ENCODE data around the gene FAM136A. TPM values are rescaled to one million over a fixed set of nuclear protein-coding genes. Genes with fewer than 3 reads are reported as not detected.

FAM136A gene
- total and polyA plus RNA-seq, 2 of the 13 experiments (the other 11 are each of a cell fraction or from before 2014, with no cell fraction given): 77.8 to 126 TPM

GRCh38 chr2:70340075-70340474 is 38.2 kb upstream of the FAM136A start (continued):
- no peak for TF ChIP-seq ZNF609 (CRISPR knock-in tag; IDR thresholded peaks at IDR 0.05; ENCODE audit: borderline replicate concordance)

- Histone ChIP-seq H3K36me3 (replicated peaks in 1 of 2; ENCODE audit: control insufficient read depth in 1 of 2, insufficient read depth in 2 of 2, low read length in 2 of 2) (no peaks in the 10 kb centered on the region), H3K9me3 (ENCODE audit: low read length) (no peaks in the 10 kb centered on the region), H3K27ac (ENCODE audit: extremely low read length, insufficient read depth, low read length) (no peak overlapping the region), H3K4me1 (ENCODE audit: insufficient read depth, low read length) (peaks cover 7% of the 10 kb centered on the region), H4K20me1 (ENCODE audit: insufficient read depth, low read length) (0 out of 2 replicates have a peak, but pooled peaks cover 3% of the 10 kb centered on the region), H2AFZ (ENCODE audit: low read length) (no peak overlapping the region), H3K4me3 (replicated peaks in 1 of 3; ENCODE audit: insufficient read depth in 1 of 3, low read depth in 2 of 3, low read length in 3 of 3) (no peak overlapping the region), H3K79me2 (ENCODE audit: insufficient read depth, low read length) (no peaks in the 10 kb centered on the region), H3K27me3 (ENCODE audit: control insufficient read depth in 1 of 2, insufficient read depth in 2 of 2, low read length in 2 of 2) (peaks cover 0 to 10% of the 10 kb centered on the region in 2 experiments; a peak in 2 of 5 replicates), H3K9ac (ENCODE audit: insufficient read depth, low read depth, low read length) (no peak overlapping the region), H3K4me2 (ENCODE audit: low read depth, low read length) (no peak overlapping the region)
- ATAC-seq (0 out of 3 replicates have a peak, but pooled peaks have one; percentile 20), FAIRE-seq (peak; percentile 40), DNase-seq (ENCODE audit: low spot score) (no peak)
- BruUV-seq (replicated peaks): no TSS peak
- in situ Hi-C loops (cut with HindIII; ENCODE audit: extremely low pct_ligation_motif_present, low pct_unique_long_range_greater_than_20kb): no loop called here
- ChIA-PET CTCF (ENCODE audit: low intra/inter-chr PET ratio, low total read pairs) (interaction anchor here (1.6 kb wide), 1 partner anchor 33 kb away, joined by 4 read pairs; no protein-coding TSS in a partner anchor), POLR2A (no interaction called here)
- WGBS (ENCODE audit: low lambda C conversion rate): 14% methylated on average over 4 of the region's 4 CpGs
- intact Hi-C loops (cut with micrococcal nuclease; ENCODE audit: unreplicated experiment): no loop called here
- TF ChIP-seq ZNF33A (CRISPR knock-in tag; IDR thresholded peaks at IDR 0.05; ENCODE audit: borderline replicate concordance): no peak
- no peak for TF ChIP-seq PBX3 (CRISPR knock-in tag; IDR thresholded peaks at IDR 0.05; ENCODE audit: borderline replicate concordance)
- no peak for TF ChIP-seq NFYB (CRISPR knock-in tag; IDR thresholded peaks at IDR 0.05)
- 0 out of 2 replicates have a peak, but pooled peaks have one; percentile 8 for TF ChIP-seq CTCF (CRISPR knock-in tag; IDR thresholded peaks at IDR 0.05)
- no peak for TF ChIP-seq ZNF768 (CRISPR knock-in tag; IDR thresholded peaks at IDR 0.05)
- no peak for TF ChIP-seq ZNF33B (CRISPR knock-in tag; IDR thresholded peaks at IDR 0.05)
- TF ChIP-seq ZXDC (CRISPR knock-in tag; IDR thresholded peaks at IDR 0.05): no peak
- TF ChIP-seq ARHGAP35 (CRISPR knock-in tag; IDR thresholded peaks at IDR 0.05; ENCODE audit: borderline replicate concordance): no peak
- TF ChIP-seq ZNF740 (CRISPR knock-in tag; IDR thresholded peaks at IDR 0.05): peak; percentile 87
- TF ChIP-seq ZNF12 (CRISPR knock-in tag; IDR thresholded peaks at IDR 0.05): no peak
Observed at GRCh38 chr2:70336552-70336951, 34.7 kb upstream of the FAM136A start.

Data from HepG2 (cell line).